Fibroblast of pulmonary artery (primary cell): ENCODE measurements around the gene ZBTB20.

Source experiments
- DNase-seq: peaks from one replicate; pipeline ENCODE4 v3.0.0-alpha.2; 2010; ENCODE audit warnings: low read depth
- H3K4me3 ChIP-seq: replicated peaks from 2 replicates; pipeline ENCODE4 v1.5.1; 2011; ENCODE audit warnings: low read depth, mild to moderate bottlenecking, control low read depth, low read length, moderate library complexity
- TF ChIP-seq, protein P1 (sequence below): IDR thresholded peaks from 2 replicates; pipeline ENCODE4 v1.5.1; 2011; ENCODE audit warnings: mild to moderate bottlenecking, control low read depth, low read length, inconsistent platforms; ENCODE audit errors: missing control alignments

The ZBTB20 gene

DNA sequence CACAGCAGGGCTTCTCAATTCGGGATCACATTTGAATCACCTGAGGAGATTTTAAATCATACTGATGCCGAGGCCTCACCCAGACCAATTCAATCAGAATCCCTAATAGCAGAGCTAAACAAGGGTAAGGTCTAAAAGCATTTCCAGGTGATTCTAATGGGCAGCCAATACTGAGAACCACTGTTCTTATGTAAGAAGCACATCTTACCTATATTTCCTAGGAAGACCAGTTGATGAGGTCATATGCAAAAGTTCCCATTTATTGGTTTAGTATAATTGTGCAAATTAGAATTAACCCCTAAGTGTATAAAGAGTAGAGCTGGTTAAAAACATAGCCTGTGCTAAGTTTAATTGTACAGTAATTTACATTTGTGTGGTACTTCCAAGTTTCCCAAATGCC is 851.1 kb downstream of the ZBTB20 start:
- DNase-seq = no peak
- H3K4me3 ChIP-seq = no peak overlapping the region

GRCh38 chr3:114294940-114295480 is 852.1 kb downstream of the ZBTB20 start:
- DNase-seq = no peak
- TF ChIP-seq, protein P1, sequence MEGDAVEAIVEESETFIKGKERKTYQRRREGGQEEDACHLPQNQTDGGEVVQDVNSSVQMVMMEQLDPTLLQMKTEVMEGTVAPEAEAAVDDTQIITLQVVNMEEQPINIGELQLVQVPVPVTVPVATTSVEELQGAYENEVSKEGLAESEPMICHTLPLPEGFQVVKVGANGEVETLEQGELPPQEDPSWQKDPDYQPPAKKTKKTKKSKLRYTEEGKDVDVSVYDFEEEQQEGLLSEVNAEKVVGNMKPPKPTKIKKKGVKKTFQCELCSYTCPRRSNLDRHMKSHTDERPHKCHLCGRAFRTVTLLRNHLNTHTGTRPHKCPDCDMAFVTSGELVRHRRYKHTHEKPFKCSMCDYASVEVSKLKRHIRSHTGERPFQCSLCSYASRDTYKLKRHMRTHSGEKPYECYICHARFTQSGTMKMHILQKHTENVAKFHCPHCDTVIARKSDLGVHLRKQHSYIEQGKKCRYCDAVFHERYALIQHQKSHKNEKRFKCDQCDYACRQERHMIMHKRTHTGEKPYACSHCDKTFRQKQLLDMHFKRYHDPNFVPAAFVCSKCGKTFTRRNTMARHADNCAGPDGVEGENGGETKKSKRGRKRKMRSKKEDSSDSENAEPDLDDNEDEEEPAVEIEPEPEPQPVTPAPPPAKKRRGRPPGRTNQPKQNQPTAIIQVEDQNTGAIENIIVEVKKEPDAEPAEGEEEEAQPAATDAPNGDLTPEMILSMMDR = no peak
- no peak overlapping the region for H3K4me3 ChIP-seq

More for the DNA sequence above, 851.1 kb downstream of the ZBTB20 start:
- TF ChIP-seq, protein P1 = no peak

- no peak for DNase-seq
- H3K4me3 ChIP-seq = no peak within 1 kb of the TSS
- TF ChIP-seq, protein P1 = no peak
These were observed 853.1 kb downstream of the ZBTB20 start, which contains the start of gene TIGIT for GRCh38 chr3:114293838-114294535. TSS of gene TIGIT (plus strand) at chr3:114294028. CDS start at chr3:114294062, 34 bp downstream.

DNA sequence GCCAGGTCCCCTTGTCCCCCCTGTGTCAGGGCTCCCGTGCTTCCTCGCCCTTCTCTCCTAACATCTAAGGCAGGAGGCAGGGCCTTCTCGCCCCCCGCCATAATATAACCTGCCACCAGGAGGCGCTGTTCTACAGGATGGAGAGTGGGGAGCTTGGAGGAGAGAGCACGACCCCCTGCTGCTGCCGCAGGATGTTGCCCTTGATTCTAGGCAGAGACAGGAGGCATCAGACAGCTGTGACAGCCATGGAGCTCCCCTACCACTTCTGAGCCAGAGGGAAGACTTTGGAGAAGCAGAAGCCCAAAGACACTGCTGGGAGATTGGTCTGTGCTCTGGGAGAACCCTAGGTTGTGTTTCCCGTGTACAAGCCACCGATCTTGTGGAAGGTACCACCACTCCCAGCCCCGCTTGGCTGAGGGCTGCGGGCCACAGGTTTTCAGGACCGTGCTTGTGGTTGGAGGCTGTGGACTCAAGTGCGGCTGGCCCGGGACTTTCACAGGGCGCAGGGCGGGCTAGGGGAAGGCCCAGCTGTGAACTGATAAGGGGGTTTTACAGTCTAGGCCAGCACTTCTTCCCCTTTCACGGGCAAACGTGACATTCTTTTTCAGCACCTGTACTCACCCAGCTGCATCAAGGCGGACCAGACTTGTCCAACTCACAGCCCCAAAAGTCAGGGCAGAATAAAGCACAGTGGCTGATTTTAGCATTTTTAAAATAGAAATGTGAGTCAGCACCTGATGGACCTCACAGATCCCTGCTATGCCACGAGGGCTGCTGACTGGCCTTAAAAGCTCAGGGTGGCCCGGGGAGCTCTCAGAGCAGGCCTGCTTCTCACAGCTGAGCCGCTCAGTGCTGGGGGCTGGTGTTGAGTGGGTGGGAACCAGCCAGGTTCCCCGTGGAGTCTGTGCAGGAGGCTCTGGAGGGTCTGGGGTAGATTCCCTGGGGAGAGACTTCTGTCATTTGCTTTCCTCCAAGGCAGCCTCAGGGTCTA is 855.9 kb downstream of the ZBTB20 start:
- peak; percentile 57 for DNase-seq
- TF ChIP-seq, protein P1 = peak; percentile 71
- H3K4me3 ChIP-seq = no peak overlapping the region

DNA sequence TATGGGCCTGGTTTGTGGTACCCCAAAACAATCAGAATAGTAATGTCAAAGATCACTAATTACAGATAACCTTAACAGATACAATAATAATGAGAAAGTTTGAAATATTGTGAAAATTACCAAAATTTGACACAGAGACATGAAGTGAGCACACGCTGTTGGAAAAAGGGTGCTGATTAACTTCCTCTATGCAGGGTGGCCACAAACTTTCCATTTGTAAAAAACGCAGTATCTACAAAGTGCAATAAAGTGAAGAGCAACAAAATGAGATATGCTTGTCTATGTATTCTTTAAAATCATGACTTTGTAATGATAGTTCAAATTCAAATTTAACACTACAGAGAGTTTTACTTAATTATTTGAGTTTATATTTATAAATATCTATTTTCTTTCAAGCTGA is 860.8 kb downstream of the ZBTB20 start:
- no peak for DNase-seq
- no peak overlapping the region for H3K4me3 ChIP-seq
- TF ChIP-seq, protein P1 = no peak

GRCh38 chr3:114285648-114286230 is 861.3 kb downstream of the ZBTB20 start:
- TF ChIP-seq, protein P1 = no peak
- no peak overlapping the region for H3K4me3 ChIP-seq
- no peak for DNase-seq
